Uterus (tissue), 4 donors: ENCODE measurements around the gene VWF. TPM values are rescaled to one million over a fixed set of nuclear protein-coding genes. Genes with fewer than 3 reads are reported as not detected.

Source experiments
- DNase-seq, 2 donors: peaks; one replicate each; pipeline ENCODE4 v3.0.0-alpha.2; 2019 to 2020
- H3K27ac ChIP-seq, 2 donors: fragments of 200-600 bp; sonication (generic); 1 replicate in 1 of 2; 2 replicates in 1 of 2; pipeline ENCODE4 v1.5.1; 2016 to 2018
- H3K27me3 ChIP-seq, 2 donors: fragments of 200-600 bp; sonication (generic); one replicate each; pipeline ENCODE4 v1.5.1; 2018 to 2019; ENCODE audit warnings: control low read depth in 1 of 2
- H3K36me3 ChIP-seq, 2 donors: fragments of 200-600 bp; sonication (generic); one replicate each; pipeline ENCODE4 v1.5.1; 2019; ENCODE audit warnings: control low read depth in 1 of 2
- H3K4me1 ChIP-seq, 2 donors: fragments of 200-600 bp; sonication (generic); one replicate each; pipeline ENCODE4 v1.5.1; 2018 to 2019; ENCODE audit warnings: control low read depth in 1 of 2
- H3K4me3 ChIP-seq, 2 donors: fragments of 200-600 bp; sonication (generic); 1 replicate in 1 of 2; 2 replicates in 1 of 2; pipeline ENCODE4 v1.5.1; 2018 to 2019; ENCODE audit warnings: mild to moderate bottlenecking in 1 of 2
- H3K9me3 ChIP-seq, 2 donors: fragments of 200-600 bp; sonication (generic); one replicate each; pipeline ENCODE4 v1.5.1; 2019; ENCODE audit warnings: control low read depth in 1 of 2
- CTCF ChIP-seq, 4 experiments: fragments of 200-600 bp in 2 of 4; fragments of 450-650 bp in 2 of 4; sonication (generic) in 2 of 4; IDR thresholded peaks; one replicate each; pipeline ENCODE4 v1.5.1; 2016 to 2019; ENCODE audit warnings: antibody characterized with exemption in 4 of 4, mild to moderate bottlenecking in 2 of 4, moderate library complexity in 1 of 4
- POLR2A ChIP-seq, 2 donors: fragments of 450-650 bp; IDR thresholded peaks; one replicate each; pipeline ENCODE4 v1.6.1; 2016; ENCODE audit warnings: antibody characterized with exemption in 2 of 2, mild to moderate bottlenecking in 1 of 2, moderate library complexity in 1 of 2
- intact Hi-C: fragments of 100-400 bp; cut with DNase I; formaldehyde crosslinking; loops from one replicate; pipeline ENCODE4 v1.15.1; 2023; ENCODE audit warnings: low total_unique reads
- total RNA-seq, 4 donors: library from RNA; depleted of rRNA in 3 of 4; stranded (reverse); fragments of >200 nt in 3 of 4; gene quantifications; one replicate each; pipeline versions ENCODE4 v1.1.0 to v1.2.4, GENCODE V29; 2014 to 2023
- donor health status: DM: yes; HTN: yes; CAD: no.

Gene VWF
- total RNA-seq, 4 donors from 2014 or later = 122 to 949 (median 380) TPM

GRCh38 chr12:5989621-5990020, 134.8 kb downstream of the VWF start:
- Histone ChIP-seq H3K4me3 (no peak overlapping the region), H3K9me3 (no peaks in the 10 kb centered on the region), H3K36me3 (no peaks in the 10 kb centered on the region), H3K27ac (no peak overlapping the region), H3K27me3 (no peaks in the 10 kb centered on the region), H3K4me1 (no peaks in the 10 kb centered on the region)
- TF ChIP-seq CTCF (IDR thresholded peaks at IDR 0.05) (no peak), POLR2A (IDR thresholded peaks at IDR 0.05) (no peak)
- intact Hi-C loops = no loop called here
- no peak for DNase-seq

- H3K4me3 ChIP-seq = no peak overlapping the region
- TF ChIP-seq CTCF (IDR thresholded peaks at IDR 0.05) (peak; percentile 81 to 92 (median 92)), POLR2A (IDR thresholded peaks at IDR 0.05) (no peak)
- H3K36me3 ChIP-seq = no peaks in the 10 kb centered on the region
- DNase-seq = peak; percentile 58 to 73
- no peaks in the 10 kb centered on the region for H3K9me3 ChIP-seq
- H3K4me1 ChIP-seq = no peaks in the 10 kb centered on the region
- no peaks in the 10 kb centered on the region for H3K27me3 ChIP-seq
- intact Hi-C loops = no loop called here
- H3K27ac ChIP-seq = no peak overlapping the region
Measured at GRCh38 chr12:5988659-5989116, 135.8 kb downstream of the VWF start.

GRCh38 chr12:5988088-5988487, 136.4 kb downstream of the VWF start:
- no peaks in the 10 kb centered on the region for H3K27me3 ChIP-seq
- no peaks in the 10 kb centered on the region for H3K4me1 ChIP-seq
- H3K36me3 ChIP-seq = no peaks in the 10 kb centered on the region
- no peak for DNase-seq
- intact Hi-C loops = no loop called here
- H3K27ac ChIP-seq = no peak overlapping the region
- no peaks in the 10 kb centered on the region for H3K9me3 ChIP-seq
- TF ChIP-seq CTCF (IDR thresholded peaks at IDR 0.05) (no peak), POLR2A (IDR thresholded peaks at IDR 0.05) (no peak)
- H3K4me3 ChIP-seq = no peak overlapping the region

- Histone ChIP-seq H3K9me3 (no peaks in the 10 kb centered on the region), H3K27ac (no peak overlapping the region), H3K27me3 (no peaks in the 10 kb centered on the region), H3K4me1 (no peaks in the 10 kb centered on the region), H3K4me3 (no peak overlapping the region), H3K36me3 (no peaks in the 10 kb centered on the region)
- no peak for TF ChIP-seq CTCF (IDR thresholded peaks at IDR 0.05)
- no peak for TF ChIP-seq POLR2A (IDR thresholded peaks at IDR 0.05)
- intact Hi-C loops = no loop called here
- no peak for DNase-seq
Measured at GRCh38 chr12:5987573-5987972, 136.9 kb downstream of the VWF start.

- Histone ChIP-seq H3K4me3 (no peak overlapping the region), H3K27me3 (no peaks in the 10 kb centered on the region), H3K4me1 (no peaks in the 10 kb centered on the region), H3K27ac (no peak overlapping the region), H3K9me3 (no peaks in the 10 kb centered on the region), H3K36me3 (no peaks in the 10 kb centered on the region)
- no peak for DNase-seq
- intact Hi-C loops = no loop called here
- no peak for TF ChIP-seq POLR2A (IDR thresholded peaks at IDR 0.05)
- TF ChIP-seq CTCF (IDR thresholded peaks at IDR 0.05) = no peak
Measured at GRCh38 chr12:5985471-5985870, 139.0 kb downstream of the VWF start.
